Jurkat, Clone E6-1 (cell line): ENCODE measurements around the gene OXCT1.

Source experiments
- DNase-seq: peaks from one replicate; pipeline ENCODE4 v3.0.0-alpha.2; 2011; ENCODE audit warnings: low read depth, low spot score
- H3K4me3 ChIP-seq: 2 replicates; pipeline ENCODE4 v1.5.1; 2011; ENCODE audit warnings: mild to moderate bottlenecking, low read length, control low read depth, moderate library complexity

The OXCT1 gene

GRCh38 chr5:41790038-41790776 is 80.0 kb downstream of the OXCT1 start:
- H3K4me3 ChIP-seq: no peak overlapping the region
- DNase-seq: no peak

GRCh38 chr5:41789434-41789833 is 80.8 kb downstream of the OXCT1 start:
- no peak overlapping the region for H3K4me3 ChIP-seq
- DNase-seq: no peak

- no peak overlapping the region for H3K4me3 ChIP-seq
- no peak for DNase-seq
Measured at GRCh38 chr5:41788941-41789368, 81.3 kb downstream of the OXCT1 start.

- H3K4me3 ChIP-seq: no peak overlapping the region
- no peak for DNase-seq
Measured at GRCh38 chr5:41787265-41787664, 83.0 kb downstream of the OXCT1 start.

- no peak overlapping the region for H3K4me3 ChIP-seq
- DNase-seq: no peak
Measured at GRCh38 chr5:41785061-41785460, 85.2 kb downstream of the OXCT1 start.

- no peak for DNase-seq
- no peak overlapping the region for H3K4me3 ChIP-seq
Measured at GRCh38 chr5:41778410-41778809, 91.8 kb downstream of the OXCT1 start.

- no peak for DNase-seq
Measured at GRCh38 chr5:41776435-41776834, 93.8 kb downstream of the OXCT1 start.

GRCh38 chr5:41773799-41774198 is 96.4 kb downstream of the OXCT1 start:
- no peak for DNase-seq

More at GRCh38 chr5:41776435-41776834, 93.8 kb downstream of the OXCT1 start:
- H3K4me3 ChIP-seq: no peak overlapping the region

GRCh38 chr5:41772785-41773442 is 97.3 kb downstream of the OXCT1 start:
- DNase-seq: no peak
- H3K4me3 ChIP-seq: no peak overlapping the region

More at GRCh38 chr5:41773799-41774198, 96.4 kb downstream of the OXCT1 start:
- no peak overlapping the region for H3K4me3 ChIP-seq

- no peak overlapping the region for H3K4me3 ChIP-seq
- no peak for DNase-seq
Measured at GRCh38 chr5:41772056-41772455, 98.2 kb downstream of the OXCT1 start.

- DNase-seq: no peak
Measured at GRCh38 chr5:41770799-41771198, 99.4 kb downstream of the OXCT1 start.

GRCh38 chr5:41768692-41769091 is 101.5 kb downstream of the OXCT1 start:
- no peak overlapping the region for H3K4me3 ChIP-seq
- DNase-seq: no peak

More at GRCh38 chr5:41770799-41771198, 99.4 kb downstream of the OXCT1 start:
- no peak overlapping the region for H3K4me3 ChIP-seq

GRCh38 chr5:41764650-41765049 is 105.6 kb downstream of the OXCT1 start:
- no peak for DNase-seq

GRCh38 chr5:41763574-41763973 is 106.7 kb downstream of the OXCT1 start:
- no peak for DNase-seq
- no peak overlapping the region for H3K4me3 ChIP-seq

More at GRCh38 chr5:41764650-41765049, 105.6 kb downstream of the OXCT1 start:
- no peak overlapping the region for H3K4me3 ChIP-seq

- no peak for DNase-seq
- no peak overlapping the region for H3K4me3 ChIP-seq
Measured at GRCh38 chr5:41763081-41763480, 107.1 kb downstream of the OXCT1 start.

- no peak for DNase-seq
- H3K4me3 ChIP-seq: no peak overlapping the region
Measured at GRCh38 chr5:41762426-41762825, 107.8 kb downstream of the OXCT1 start.

GRCh38 chr5:41761663-41762062 is 108.6 kb downstream of the OXCT1 start:
- H3K4me3 ChIP-seq: no peak overlapping the region
- no peak for DNase-seq

GRCh38 chr5:41755705-41756104 is 114.5 kb downstream of the OXCT1 start:
- DNase-seq: no peak
- no peak overlapping the region for H3K4me3 ChIP-seq

GRCh38 chr5:41754857-41755256 is 115.4 kb downstream of the OXCT1 start:
- H3K4me3 ChIP-seq: no peak overlapping the region
- DNase-seq: peak; percentile 24

GRCh38 chr5:41751867-41752266 is 118.4 kb downstream of the OXCT1 start:
- DNase-seq: no peak
- H3K4me3 ChIP-seq: no peak overlapping the region

- no peak overlapping the region for H3K4me3 ChIP-seq
- no peak for DNase-seq
Measured at GRCh38 chr5:41748631-41749030, 121.6 kb downstream of the OXCT1 start.
